HCT116 (cell line): ENCODE data around the gene SBSN. TPM values are rescaled to one million over a fixed set of nuclear protein-coding genes. Genes with fewer than 3 reads are reported as not detected.

Experiments
- ATAC-seq: fragments of 200-7000 bp; cut with Tn5 transposase; 2 replicates; pipeline ENCODE4 v1.9.1; 2020; ENCODE audit warnings: mild to moderate bottlenecking, moderate library complexity
- BruUV-seq: library from RNA; stranded (reverse); fragments of 400-500 nt; replicated peaks from 2 replicates; lab custom pipeline; 2021; lab: Mats Ljungman, UMichigan
- CTCF ChIA-PET: fragments of 300-600 bp; sonication (Branson Sonifier 250); formaldehyde crosslinking; loops from one replicate; lab custom pipeline; 2021; ENCODE audit warnings: antibody characterized with exemption; lab: Charles Lee
- POLR2A ChIA-PET: fragments of 300-600, 350-600 bp; sonication (Branson Sonifier 250); formaldehyde crosslinking; loops from one replicate; lab custom pipeline; 2021; ENCODE audit warnings: antibody characterized with exemption; lab: Charles Lee
- RAD21 ChIA-PET, 2 experiments: fragments of 300-600 bp; sonication (Branson Sonifier 250); formaldehyde crosslinking; loops; one replicate each; lab custom pipeline; 2023; ENCODE audit warnings: low total read pairs in 2 of 2; ENCODE audit not compliant: uncharacterized antibody in 2 of 2, unreplicated experiment in 2 of 2, low non-redundant PET in 1 of 2; lab: Charles Lee
- DNase-seq: peaks from one replicate; pipeline ENCODE4 v3.0.0-alpha.2; 2010; ENCODE audit warnings: low read depth, low spot score
- H2AFZ ChIP-seq: fragments of 200-600 bp; shearing (Covaris generic), sonication (generic); 2 replicates; pipeline ENCODE4 v1.6.1; 2017; ENCODE audit warnings: low read depth, mixed run types, mixed read lengths, antibody characterized with exemption, low read length; ENCODE audit not compliant: poor library complexity, severe bottlenecking
- H3K27ac ChIP-seq: 2 replicates; pipeline ENCODE4 v1.5.1; 2012; ENCODE audit warnings: low read depth, low read length
- H3K27me3 ChIP-seq: fragments of 200-600 bp; sonication (generic); 2 replicates; pipeline ENCODE4 v1.6.1; 2016; ENCODE audit warnings: mixed run types, low read length, mixed read lengths; ENCODE audit not compliant: insufficient read depth
- H3K36me3 ChIP-seq, 2 experiments: fragments of 200-500 bp in 1 of 2; fragments of 200-600 bp in 1 of 2; sonication (Bioruptor generic) in 1 of 2; sonication (generic) in 1 of 2; 2 replicates each; pipeline versions ENCODE4 v1.5.1 to v1.6.1; 2014 to 2016; ENCODE audit warnings: low read length in 2 of 2, inconsistent platforms in 1 of 2, mixed read lengths in 1 of 2, mixed run types in 1 of 2; ENCODE audit not compliant: insufficient read depth in 2 of 2, control insufficient read depth in 1 of 2
- H3K4me1 ChIP-seq, 2 experiments: fragments of 200-600 bp in 1 of 2; sonication (generic) in 1 of 2; 2 replicates each; pipeline versions ENCODE4 v1.5.1 to v1.6.1; 2012 to 2017; ENCODE audit warnings: low read length in 2 of 2, inconsistent platforms in 1 of 2, mild to moderate bottlenecking in 1 of 2, mixed read lengths in 1 of 2, mixed run types in 1 of 2, moderate library complexity in 1 of 2; ENCODE audit not compliant: insufficient read depth in 2 of 2, control insufficient read depth in 1 of 2
- H3K4me2 ChIP-seq: fragments of 200-600 bp; sonication (generic); 2 replicates; pipeline ENCODE4 v1.6.1; 2017; ENCODE audit warnings: mixed run types, low read length, mixed read lengths
- H3K4me3 ChIP-seq, 2 experiments: fragments of 200-600 bp in 1 of 2; sonication (generic) in 1 of 2; replicated peaks in 1 of 2; 2 replicates each; pipeline ENCODE4 v1.5.1; 2011 to 2016; ENCODE audit warnings: low read length in 2 of 2, control low read depth in 1 of 2, low read depth in 1 of 2, mild to moderate bottlenecking in 1 of 2, mixed read lengths in 1 of 2, mixed run types in 1 of 2
- H3K79me2 ChIP-seq: fragments of 200-600 bp; sonication (generic); 2 replicates; pipeline ENCODE4 v1.6.1; 2017; ENCODE audit warnings: mild to moderate bottlenecking, mixed run types, low read length, moderate library complexity, mixed read lengths; ENCODE audit not compliant: insufficient read depth
- H3K9ac ChIP-seq: fragments of 200-600 bp; sonication (generic); 2 replicates; pipeline ENCODE4 v1.6.1; 2016; ENCODE audit warnings: low read length, mixed read lengths
- H3K9me2 ChIP-seq: fragments of 200-600 bp; sonication (generic), shearing (Covaris generic); 2 replicates; pipeline ENCODE4 v1.6.1; 2017; ENCODE audit warnings: mixed run types, mild to moderate bottlenecking, moderate library complexity; ENCODE audit not compliant: insufficient read depth
- H3K9me3 ChIP-seq, 2 experiments: fragments of 200-500 bp in 1 of 2; fragments of 200-600 bp in 1 of 2; sonication (Bioruptor generic) in 1 of 2; sonication (generic) in 1 of 2; 2 replicates each; pipeline ENCODE4 v1.6.1; 2014 to 2017; ENCODE audit warnings: low read length in 2 of 2, mixed read lengths in 2 of 2, inconsistent platforms in 1 of 2, low read depth in 1 of 2, mild to moderate bottlenecking in 1 of 2, mixed run types in 1 of 2, moderate library complexity in 1 of 2; ENCODE audit not compliant: control insufficient read depth in 1 of 2, insufficient read depth in 1 of 2
- H4K20me1 ChIP-seq: fragments of 200-600 bp; sonication (generic), shearing (Covaris generic); 2 replicates; pipeline ENCODE4 v1.6.1; 2017; ENCODE audit warnings: mixed run types, mild to moderate bottlenecking, moderate library complexity; ENCODE audit not compliant: insufficient read depth
- ATF3 ChIP-seq: IDR thresholded peaks from 2 replicates; pipeline ENCODE4 v1.6.1; 2012
- CEBPB ChIP-seq: IDR thresholded peaks from 2 replicates; pipeline ENCODE4 v1.6.1; 2012; ENCODE audit warnings: low read depth
- CTCF ChIP-seq, 3 experiments: fragments of 200-600 bp in 1 of 3; sonication (generic) in 1 of 3; IDR thresholded peaks in 2 of 3; conservative IDR thresholded peaks in 1 of 3; 2 replicates each; pipeline ENCODE4 v1.5.1; 2012 to 2017; ENCODE audit warnings: low read depth in 2 of 3, low read length in 2 of 3, antibody characterized with exemption in 1 of 3, borderline replicate concordance in 1 of 3, control low read depth in 1 of 3, mild to moderate bottlenecking in 1 of 3, mixed read lengths in 1 of 3, mixed run types in 1 of 3, moderate library complexity in 1 of 3; ENCODE audit not compliant: insufficient read depth in 1 of 3
- EGR1 ChIP-seq: IDR thresholded peaks from 2 replicates; pipeline ENCODE4 v1.6.1; 2012; ENCODE audit warnings: low read depth
- ELF1 ChIP-seq: IDR thresholded peaks from 2 replicates; pipeline ENCODE4 v1.6.1; 2012; ENCODE audit warnings: low read depth, borderline replicate concordance
- EZH2phosphoT487 ChIP-seq: fragments of 200-600 bp; IDR thresholded peaks from 2 replicates; pipeline ENCODE4 v1.6.1; 2018; ENCODE audit warnings: antibody characterized with exemption, borderline replicate concordance
- FOSL1 ChIP-seq: IDR thresholded peaks from 2 replicates; pipeline ENCODE4 v1.6.1; 2012; ENCODE audit warnings: low read depth
- JUND ChIP-seq: IDR thresholded peaks from 2 replicates; pipeline ENCODE4 v1.6.1; 2012
- RAD21 ChIP-seq: IDR thresholded peaks from 2 replicates; pipeline ENCODE4 v1.6.1; 2012; ENCODE audit warnings: low read depth, mild to moderate bottlenecking
- SIN3A ChIP-seq: IDR thresholded peaks from 2 replicates; pipeline ENCODE4 v1.6.1; 2012; ENCODE audit warnings: low read depth
- YY1 ChIP-seq: IDR thresholded peaks from 2 replicates; pipeline ENCODE4 v1.6.1; 2011; ENCODE audit warnings: low read length, low read depth, moderate library complexity, mild to moderate bottlenecking; ENCODE audit not compliant: insufficient replicate concordance; ENCODE audit errors: extremely low read depth
- ZBTB33 ChIP-seq: IDR thresholded peaks from 2 replicates; pipeline ENCODE4 v1.6.1; 2011; ENCODE audit warnings: mild to moderate bottlenecking, low read length, moderate library complexity; ENCODE audit not compliant: insufficient replicate concordance; ENCODE audit errors: extremely low read depth
- ZNF274 ChIP-seq: fragments of 200-500 bp; sonication (Bioruptor generic); IDR thresholded peaks from 2 replicates; pipeline ENCODE4 v1.6.1; 2014; ENCODE audit warnings: mild to moderate bottlenecking, low read depth, low read length, inconsistent platforms
- intact Hi-C: fragments of 100-400 bp; cut with micrococcal nuclease; formaldehyde crosslinking; loops from 2 replicates; pipeline ENCODE4 v1.10.0; 2022
- total RNA-seq: library from RNA; stranded (reverse); gene quantifications from one replicate; pipeline ENCODE4 v1.2.1, GENCODE V29; 2021; ENCODE audit not compliant: unreplicated experiment

SBSN gene
- total RNA-seq, 1 experiment from 2014 or later, result 0.66 TPM

GRCh38 chr19:35517342-35517741 lies 10.8 kb downstream of the SBSN start:
- Histone ChIP-seq H3K27ac (no peak overlapping the region), H2AFZ (no peak overlapping the region), H3K9ac (no peak overlapping the region), H3K9me2 (no peaks in the 10 kb centered on the region), H3K4me3 (no peak overlapping the region), H3K79me2 (no peaks in the 10 kb centered on the region), H3K9me3 (no peaks in the 10 kb centered on the region), H3K36me3 (no peaks in the 10 kb centered on the region), H3K4me2 (no peak overlapping the region), H3K4me1 (peaks cover 19 to 46% of the 10 kb centered on the region in 2 experiments), H4K20me1 (no peaks in the 10 kb centered on the region), H3K27me3 (no peaks in the 10 kb centered on the region)
- intact Hi-C loops, result no loop called here
- no TSS peak for BruUV-seq
- ATAC-seq, result no peak
- CTCF ChIA-PET, result no interaction called here
- RAD21 ChIA-PET, result no interaction called here
- TF ChIP-seq FOSL1 (no peak), RAD21 (no peak), YY1 (no peak), ZBTB33 (no peak), EGR1 (no peak), ZNF274 (no peak), EZH2phosphoT487 (no peak), SIN3A (no peak), CTCF (IDR thresholded peaks at IDR 0.05 in 2 of 3, conservative IDR thresholded peaks at IDR 0.05 in 1 of 3; ENCODE audit: borderline replicate concordance in 1 of 3, insufficient read depth in 1 of 3, low read depth in 2 of 3, low read length in 2 of 3) (no peak), ELF1 (no peak), ATF3 (no peak), JUND (no peak), CEBPB (no peak)
- POLR2A ChIA-PET, result no interaction called here
- no peak for DNase-seq
